ENCODE measurements around the gene CBX7.

Gene CBX7

DNA sequence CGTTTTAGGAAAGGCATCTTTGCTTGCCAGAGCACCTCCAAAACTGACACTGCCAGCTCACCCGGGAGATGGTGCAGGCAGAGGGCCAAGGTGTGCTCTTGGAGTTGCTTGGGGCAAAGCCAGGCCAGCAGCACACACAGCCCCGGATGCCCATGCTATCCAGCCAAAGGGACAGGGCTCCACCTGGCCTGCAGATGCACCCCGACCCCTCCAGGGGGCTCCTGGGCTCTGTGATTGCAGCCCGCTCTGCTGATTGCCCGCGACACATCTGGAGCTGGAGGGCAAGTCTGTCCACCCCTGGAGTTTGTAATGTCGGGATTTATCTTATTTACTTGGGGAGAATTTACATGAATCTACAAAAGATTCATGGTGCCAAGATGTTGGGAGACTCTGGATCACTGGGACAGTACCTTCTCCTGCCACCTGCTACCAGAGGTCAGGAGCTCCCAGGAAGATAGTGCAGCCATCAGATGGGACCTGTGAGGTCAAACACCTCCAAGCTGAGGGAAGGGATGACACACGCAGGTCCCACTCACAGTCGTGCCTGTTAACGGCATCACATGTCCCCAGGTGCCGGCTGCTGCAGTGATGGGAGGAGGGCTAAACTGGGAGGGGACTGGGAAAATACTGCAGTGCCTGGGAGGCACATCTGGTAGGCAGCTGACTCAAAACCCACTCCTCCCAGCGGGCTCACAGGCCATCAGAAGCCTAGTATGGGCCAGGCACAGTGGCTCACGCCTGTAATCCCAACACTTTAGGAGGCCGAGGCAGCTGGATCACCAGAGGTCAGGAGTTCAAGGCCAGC, 17.2 kb downstream of the CBX7 start:
- DNase-seq (ENCODE audit: low read depth), result peak; percentile 48
- no peak overlapping the region for H3K4me3 ChIP-seq (ENCODE audit: low read depth, low read length)
- TF ChIP-seq, protein P1, sequence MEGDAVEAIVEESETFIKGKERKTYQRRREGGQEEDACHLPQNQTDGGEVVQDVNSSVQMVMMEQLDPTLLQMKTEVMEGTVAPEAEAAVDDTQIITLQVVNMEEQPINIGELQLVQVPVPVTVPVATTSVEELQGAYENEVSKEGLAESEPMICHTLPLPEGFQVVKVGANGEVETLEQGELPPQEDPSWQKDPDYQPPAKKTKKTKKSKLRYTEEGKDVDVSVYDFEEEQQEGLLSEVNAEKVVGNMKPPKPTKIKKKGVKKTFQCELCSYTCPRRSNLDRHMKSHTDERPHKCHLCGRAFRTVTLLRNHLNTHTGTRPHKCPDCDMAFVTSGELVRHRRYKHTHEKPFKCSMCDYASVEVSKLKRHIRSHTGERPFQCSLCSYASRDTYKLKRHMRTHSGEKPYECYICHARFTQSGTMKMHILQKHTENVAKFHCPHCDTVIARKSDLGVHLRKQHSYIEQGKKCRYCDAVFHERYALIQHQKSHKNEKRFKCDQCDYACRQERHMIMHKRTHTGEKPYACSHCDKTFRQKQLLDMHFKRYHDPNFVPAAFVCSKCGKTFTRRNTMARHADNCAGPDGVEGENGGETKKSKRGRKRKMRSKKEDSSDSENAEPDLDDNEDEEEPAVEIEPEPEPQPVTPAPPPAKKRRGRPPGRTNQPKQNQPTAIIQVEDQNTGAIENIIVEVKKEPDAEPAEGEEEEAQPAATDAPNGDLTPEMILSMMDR (conservative IDR thresholded peaks at IDR 0.05; ENCODE audit: low read depth, low read length), result peak; percentile 76

- H3K4me3 ChIP-seq (ENCODE audit: low read depth, low read length), result no peak overlapping the region
- DNase-seq (ENCODE audit: low read depth), result no peak
- TF ChIP-seq, protein P1 (conservative IDR thresholded peaks at IDR 0.05; ENCODE audit: low read depth, low read length), result no peak
These were observed 18.0 kb downstream of the CBX7 start for GRCh38 chr22:39134366-39135091.

DNA sequence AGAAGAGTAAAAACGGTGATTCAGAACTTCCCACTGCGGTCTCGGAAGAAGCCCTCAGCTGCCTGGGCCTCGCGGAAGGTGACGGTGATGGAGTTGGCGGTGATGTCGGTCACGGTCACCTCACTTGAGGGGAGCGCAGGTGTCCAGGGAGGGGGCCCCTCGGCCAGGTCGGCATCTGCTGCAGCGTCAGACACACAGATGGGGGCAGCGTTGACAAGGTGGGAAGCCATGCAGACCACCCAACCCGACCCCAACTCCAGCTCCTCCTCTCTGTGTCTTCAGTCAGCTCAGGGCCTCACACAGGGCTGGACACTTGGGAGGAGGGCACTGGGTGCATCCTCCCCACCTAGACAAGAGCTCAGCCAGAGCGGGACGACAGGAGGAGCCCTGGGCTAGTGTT, 18.6 kb downstream of the CBX7 start:
- no peak for DNase-seq (ENCODE audit: low read depth)
- no peak overlapping the region for H3K4me3 ChIP-seq (ENCODE audit: low read depth, low read length)
- TF ChIP-seq, protein P1 (conservative IDR thresholded peaks at IDR 0.05; ENCODE audit: low read depth, low read length), result no peak

DNA sequence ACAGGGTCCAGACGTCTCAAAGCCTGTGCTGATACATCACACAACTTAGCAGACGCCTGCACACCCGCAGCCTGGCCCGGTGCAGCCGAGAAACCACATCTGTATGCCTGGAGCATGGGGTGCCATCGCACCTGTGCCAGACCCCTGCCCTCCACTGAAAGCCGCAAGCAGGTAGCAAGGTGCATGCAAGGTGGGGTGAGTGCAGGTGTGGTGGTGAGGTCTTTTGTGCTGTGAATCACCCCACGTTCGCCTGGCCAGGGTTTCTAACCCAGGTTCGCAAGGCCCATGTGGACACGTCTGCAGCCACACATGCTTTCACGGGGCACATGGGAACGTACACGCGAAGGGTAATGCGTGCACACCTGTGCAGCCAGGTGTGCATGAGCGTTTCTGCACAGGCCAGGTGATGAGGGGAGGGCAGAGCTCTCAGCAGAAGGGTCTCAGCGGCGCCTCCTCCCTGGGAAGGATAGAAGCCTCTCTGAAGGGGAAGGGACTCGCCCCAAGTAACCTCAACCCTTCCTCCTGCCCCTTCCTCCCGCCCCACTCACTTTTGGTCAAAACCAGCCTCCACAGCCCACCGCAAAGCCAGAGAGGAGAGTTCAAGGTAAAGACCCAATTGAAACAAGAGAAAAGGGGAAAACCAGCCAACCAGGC, 19.5 kb downstream of the CBX7 start:
- DNase-seq (ENCODE audit: low read depth), result no peak
- TF ChIP-seq, protein P1 (conservative IDR thresholded peaks at IDR 0.05; ENCODE audit: low read depth, low read length), result no peak
- H3K4me3 ChIP-seq (ENCODE audit: low read depth, low read length), result no peak overlapping the region

DNA sequence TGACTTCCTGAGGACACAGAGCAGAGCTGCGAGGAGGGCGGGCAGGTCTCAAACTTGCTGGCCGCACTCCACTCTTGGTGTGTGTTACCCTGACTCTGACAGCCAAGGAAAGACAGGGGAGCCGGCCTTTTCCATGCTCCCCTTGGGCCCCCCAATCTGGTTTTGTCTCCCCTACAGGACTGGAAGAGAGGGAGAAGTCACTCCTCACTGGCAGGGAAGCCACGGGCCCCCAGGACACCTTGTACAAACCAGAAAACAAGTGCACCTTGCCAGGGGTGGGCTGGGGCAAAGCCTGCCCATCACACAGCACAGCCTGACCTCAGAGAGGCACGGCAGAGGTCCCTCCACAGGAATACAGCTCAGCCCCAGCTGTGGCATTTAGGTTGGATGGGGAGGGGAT, 20.2 kb downstream of the CBX7 start:
- no peak for DNase-seq (ENCODE audit: low read depth)
- H3K4me3 ChIP-seq (ENCODE audit: low read depth, low read length), result no peak overlapping the region
- TF ChIP-seq, protein P1 (conservative IDR thresholded peaks at IDR 0.05; ENCODE audit: low read depth, low read length), result no peak

- H3K4me3 ChIP-seq (ENCODE audit: low read depth, low read length), result no peak overlapping the region
- DNase-seq (ENCODE audit: low read depth), result peak; percentile 16
- TF ChIP-seq, protein P1 (conservative IDR thresholded peaks at IDR 0.05; ENCODE audit: low read depth, low read length), result no peak
These were observed 21.3 kb downstream of the CBX7 start for GRCh38 chr22:39130892-39131855.
